DND-41 (cell line): ENCODE results near the gene ITGB1BP1.

Source experiments
- ATAC-seq: fragments of 200-7000 bp; cut with Tn5 transposase; 3 replicates; pipeline ENCODE4 v1.9.1; 2021; ENCODE audit warnings: low read depth; ENCODE audit not compliant: insufficient read depth
- DNase-seq: peaks from one replicate; pipeline ENCODE4 v3.0.0-alpha.2; 2020
- H2AFZ ChIP-seq: 2 replicates; pipeline ENCODE4 v1.6.0; 2012; ENCODE audit warnings: low read depth, low read length
- H3K27ac ChIP-seq: 2 replicates; pipeline ENCODE4 v1.5.1; 2012; ENCODE audit warnings: low read length, inconsistent platforms
- H3K27me3 ChIP-seq: fragments of 200-600 bp; sonication (generic); 2 replicates; pipeline ENCODE4 v1.6.0; 2012; ENCODE audit warnings: low read length, mild to moderate bottlenecking, inconsistent platforms; ENCODE audit not compliant: insufficient read depth, poor library complexity
- H3K36me3 ChIP-seq: 2 replicates; pipeline ENCODE4 v1.5.1; 2012; ENCODE audit warnings: low read length, inconsistent platforms; ENCODE audit not compliant: insufficient read depth
- H3K4me1 ChIP-seq: 2 replicates; pipeline ENCODE4 v1.5.1; 2012; ENCODE audit warnings: mild to moderate bottlenecking, low read length; ENCODE audit not compliant: insufficient read depth
- H3K4me2 ChIP-seq: 2 replicates; pipeline ENCODE4 v1.6.0; 2012; ENCODE audit warnings: mild to moderate bottlenecking, moderate library complexity, low read length, inconsistent platforms; ENCODE audit not compliant: insufficient read depth
- H3K4me3 ChIP-seq, 2 experiments: fragments of 200-600 bp in 1 of 2; shearing (Covaris generic) in 1 of 2; 2 replicates each; pipeline ENCODE4 v1.5.1; 2012 to 2016; ENCODE audit warnings: inconsistent platforms in 2 of 2, low read length in 2 of 2, mild to moderate bottlenecking in 2 of 2, low read depth in 1 of 2, moderate library complexity in 1 of 2
- H3K79me2 ChIP-seq: 2 replicates; pipeline ENCODE4 v1.6.0; 2012; ENCODE audit warnings: low read length, inconsistent platforms; ENCODE audit not compliant: insufficient read depth
- H3K9ac ChIP-seq: 2 replicates; pipeline ENCODE4 v1.6.0; 2012; ENCODE audit warnings: low read depth, mild to moderate bottlenecking, inconsistent platforms, low read length, moderate library complexity
- H3K9me3 ChIP-seq: 2 replicates; pipeline ENCODE4 v1.5.1; 2012; ENCODE audit warnings: low read length, moderate library complexity, mild to moderate bottlenecking, inconsistent platforms; ENCODE audit not compliant: insufficient read depth, severe bottlenecking
- H4K20me1 ChIP-seq: 2 replicates; pipeline ENCODE4 v1.6.0; 2012; ENCODE audit warnings: low read length; ENCODE audit not compliant: insufficient read depth
- CTCF ChIP-seq: IDR thresholded peaks from 2 replicates; pipeline ENCODE4 v1.5.1; 2012; ENCODE audit warnings: borderline replicate concordance, low read length, moderate library complexity, mild to moderate bottlenecking; ENCODE audit not compliant: poor library complexity, severe bottlenecking; ENCODE audit errors: extremely low read depth
- EZH2 ChIP-seq: IDR thresholded peaks from 3 replicates; pipeline ENCODE4 v1.6.1; 2012; ENCODE audit warnings: borderline replicate concordance, low read depth, mild to moderate bottlenecking, moderate library complexity, low read length, inconsistent platforms; ENCODE audit not compliant: severe bottlenecking

The ITGB1BP1 gene

GRCh38 chr2:9391961-9392720 is 31.2 kb downstream of the ITGB1BP1 start:
- no peak overlapping the region for H3K4me2 ChIP-seq
- no peaks in the 10 kb centered on the region for H3K9me3 ChIP-seq
- TF ChIP-seq EZH2: no peak
- no peak for TF ChIP-seq CTCF
- no peak overlapping the region for H3K4me3 ChIP-seq
- peaks cover 45% of the 10 kb centered on the region for H3K36me3 ChIP-seq
- H3K4me1 ChIP-seq: no peaks in the 10 kb centered on the region
- H3K79me2 ChIP-seq: no peaks in the 10 kb centered on the region
- no peaks in the 10 kb centered on the region for H4K20me1 ChIP-seq
- ATAC-seq (no peak), DNase-seq (no peak)
- no peaks in the 10 kb centered on the region for H3K27me3 ChIP-seq
- no peak overlapping the region for H3K9ac ChIP-seq
- no peak overlapping the region for H3K27ac ChIP-seq
- no peak overlapping the region for H2AFZ ChIP-seq

GRCh38 chr2:9390991-9391390 is 32.3 kb downstream of the ITGB1BP1 start:
- Histone ChIP-seq H4K20me1 (no peaks in the 10 kb centered on the region), H3K27me3 (no peaks in the 10 kb centered on the region), H3K4me1 (no peaks in the 10 kb centered on the region), H3K4me2 (no peak overlapping the region), H2AFZ (no peak overlapping the region), H3K9ac (no peak overlapping the region), H3K4me3 (no peak overlapping the region), H3K9me3 (no peaks in the 10 kb centered on the region), H3K27ac (no peak overlapping the region), H3K79me2 (no peaks in the 10 kb centered on the region), H3K36me3 (peaks cover 49% of the 10 kb centered on the region)
- ATAC-seq (no peak), DNase-seq (no peak)
- no peak for TF ChIP-seq CTCF
- no peak for TF ChIP-seq EZH2

GRCh38 chr2:9390151-9390850 is 33.0 kb downstream of the ITGB1BP1 start:
- DNase-seq: no peak
- no peaks in the 10 kb centered on the region for H3K79me2 ChIP-seq
- no peak overlapping the region for H3K9ac ChIP-seq
- no peak overlapping the region for H2AFZ ChIP-seq
- H4K20me1 ChIP-seq: no peaks in the 10 kb centered on the region
- no peaks in the 10 kb centered on the region for H3K9me3 ChIP-seq
- no peak overlapping the region for H3K4me2 ChIP-seq
- no peaks in the 10 kb centered on the region for H3K4me1 ChIP-seq
- H3K27me3 ChIP-seq: no peaks in the 10 kb centered on the region
- no peak overlapping the region for H3K27ac ChIP-seq
- H3K36me3 ChIP-seq: peaks cover 54% of the 10 kb centered on the region
- no peak for TF ChIP-seq CTCF
- TF ChIP-seq EZH2: no peak
- ATAC-seq: no peak
- H3K4me3 ChIP-seq: no peak overlapping the region
